MM.1S (cell line): ENCODE data around the gene FAM120B.

ENCODE experiments used
- CTCF ChIP-seq: fragments of 300-600 bp; sonication (generic); IDR thresholded peaks from 2 replicates; pipeline ENCODE4 v1.5.1; 2016; ENCODE audit warnings: antibody characterized with exemption, low read length, mixed read lengths
- EZH2 ChIP-seq: fragments of 300-600 bp; sonication (generic); optimal IDR thresholded peaks from 2 replicates; pipeline ENCODE3; 2017; ENCODE audit warnings: low read depth, mild to moderate bottlenecking, antibody characterized with exemption, low read length, mixed read lengths

- TF ChIP-seq CTCF: no peak
- no peak for TF ChIP-seq EZH2
Measured at GRCh38 chr6:170286246-170286933, 20.2 kb upstream of the FAM120B start.
